ENCODE data around the gene PDILT.
"Not testable (repeated sequence)": the region's sequence is repeated elsewhere in the genome, so short reads cannot be mapped to it uniquely, and the experiment has no call there.

PDILT gene, protein sequence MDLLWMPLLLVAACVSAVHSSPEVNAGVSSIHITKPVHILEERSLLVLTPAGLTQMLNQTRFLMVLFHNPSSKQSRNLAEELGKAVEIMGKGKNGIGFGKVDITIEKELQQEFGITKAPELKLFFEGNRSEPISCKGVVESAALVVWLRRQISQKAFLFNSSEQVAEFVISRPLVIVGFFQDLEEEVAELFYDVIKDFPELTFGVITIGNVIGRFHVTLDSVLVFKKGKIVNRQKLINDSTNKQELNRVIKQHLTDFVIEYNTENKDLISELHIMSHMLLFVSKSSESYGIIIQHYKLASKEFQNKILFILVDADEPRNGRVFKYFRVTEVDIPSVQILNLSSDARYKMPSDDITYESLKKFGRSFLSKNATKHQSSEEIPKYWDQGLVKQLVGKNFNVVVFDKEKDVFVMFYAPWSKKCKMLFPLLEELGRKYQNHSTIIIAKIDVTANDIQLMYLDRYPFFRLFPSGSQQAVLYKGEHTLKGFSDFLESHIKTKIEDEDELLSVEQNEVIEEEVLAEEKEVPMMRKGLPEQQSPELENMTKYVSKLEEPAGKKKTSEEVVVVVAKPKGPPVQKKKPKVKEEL

DNA sequence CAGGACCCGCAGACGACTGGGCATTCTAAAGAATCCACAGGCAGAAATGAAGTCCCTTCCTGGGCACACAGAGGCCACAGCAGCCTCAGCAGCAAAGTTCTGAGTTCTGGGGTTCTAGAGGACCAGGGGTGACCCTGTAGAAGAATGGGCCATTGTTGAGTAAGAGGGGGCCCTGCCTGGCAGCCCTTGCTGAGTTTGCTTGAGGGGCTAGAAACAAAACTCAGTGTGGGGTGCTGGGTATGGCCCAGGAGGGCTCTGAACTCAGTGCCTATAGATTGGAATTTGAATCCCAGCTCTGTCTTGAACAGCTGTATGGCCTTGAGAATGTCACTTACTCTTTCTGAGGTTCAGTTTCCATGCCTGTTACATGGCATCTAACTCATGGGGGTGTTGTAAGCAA is at the start of gene PDILT:
PDILT (minus strand) TSS at position 101 of the 400 bp plus-strand sequence. CDS start 5,437 bp downstream, outside the sequence.
- DNase-seq: no peak

DNA sequence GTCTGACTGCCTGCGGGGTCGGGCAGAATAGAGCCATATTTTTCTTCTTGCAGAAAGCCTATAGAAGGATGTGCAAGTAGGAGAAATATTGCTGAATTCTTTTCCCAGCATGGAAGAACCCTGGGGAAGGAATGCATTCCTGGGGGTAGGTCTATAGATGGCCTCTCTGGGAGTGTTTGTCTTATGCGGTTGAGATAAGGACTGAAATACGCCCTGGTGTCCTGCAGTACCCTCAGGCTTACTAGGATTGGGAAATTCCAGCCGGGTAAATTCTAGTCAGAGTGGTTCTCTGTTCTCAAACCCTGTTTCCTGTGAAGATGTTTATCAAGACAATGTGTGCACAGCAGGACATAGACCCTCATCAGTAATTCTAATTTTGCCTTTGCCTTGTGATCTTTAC is 49.1 kb upstream of the PDILT start:
- not testable (repeated sequence) for DNase-seq

DNA sequence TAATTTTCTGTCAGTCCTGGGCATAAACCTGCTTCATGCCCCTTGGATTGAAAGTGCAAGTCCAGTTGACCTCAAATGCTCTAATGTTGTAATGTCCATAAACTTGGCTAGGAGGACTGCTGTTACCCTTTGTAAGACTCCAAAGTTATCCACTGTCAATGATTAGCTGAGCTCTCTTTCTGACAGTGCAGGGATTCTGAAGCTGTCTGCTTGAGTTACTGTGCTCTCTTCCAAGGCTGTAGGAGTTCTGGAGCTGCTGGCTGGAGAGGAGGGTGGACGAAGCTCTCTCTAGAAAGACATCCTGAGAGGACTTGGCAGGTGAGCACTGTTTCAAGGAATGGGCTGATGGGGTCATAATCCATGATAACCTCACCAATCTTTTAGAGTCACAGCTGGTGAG is 46.8 kb upstream of the PDILT start, which contains the start of gene ACSM2A:
ACSM2A (plus strand) TSS at position 158 of the 400 bp plus-strand sequence. CDS start 8,594 bp downstream, outside the sequence.
- DNase-seq: not testable (repeated sequence)

DNA sequence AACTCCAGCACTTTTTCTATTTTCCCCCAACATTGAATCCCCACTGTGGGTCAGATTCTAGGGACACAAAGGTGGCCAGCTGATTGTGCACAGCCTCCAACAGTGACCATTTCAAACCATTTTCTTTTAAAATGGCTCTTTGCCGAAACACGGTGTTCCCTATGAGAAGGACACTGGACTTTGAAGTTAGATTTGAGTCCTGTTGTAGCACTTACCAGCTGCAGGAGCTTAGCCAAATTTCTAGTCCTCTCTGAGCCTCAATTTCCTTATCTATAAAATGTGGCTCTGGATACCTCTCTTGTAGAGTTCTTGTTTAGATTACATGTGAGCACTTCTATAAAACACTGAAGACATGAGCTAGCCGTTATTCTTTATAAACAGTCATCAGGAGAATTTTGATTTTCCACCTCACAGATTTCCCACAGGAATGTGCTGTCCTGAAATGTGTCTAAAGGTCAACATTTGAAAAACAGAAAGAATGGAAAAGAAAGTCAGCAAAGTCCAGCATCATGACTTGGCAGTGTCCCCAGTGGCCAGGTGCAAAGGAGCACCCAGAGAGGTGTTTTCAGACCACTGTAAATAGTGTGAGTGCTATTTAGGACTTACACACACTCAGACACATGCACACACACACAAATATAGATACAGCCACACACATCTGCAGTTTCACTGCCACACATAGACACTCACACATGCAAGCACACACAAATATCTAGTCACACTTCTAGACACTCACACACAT is 42.3 kb upstream of the PDILT start:
- DNase-seq: not testable (repeated sequence)

DNA sequence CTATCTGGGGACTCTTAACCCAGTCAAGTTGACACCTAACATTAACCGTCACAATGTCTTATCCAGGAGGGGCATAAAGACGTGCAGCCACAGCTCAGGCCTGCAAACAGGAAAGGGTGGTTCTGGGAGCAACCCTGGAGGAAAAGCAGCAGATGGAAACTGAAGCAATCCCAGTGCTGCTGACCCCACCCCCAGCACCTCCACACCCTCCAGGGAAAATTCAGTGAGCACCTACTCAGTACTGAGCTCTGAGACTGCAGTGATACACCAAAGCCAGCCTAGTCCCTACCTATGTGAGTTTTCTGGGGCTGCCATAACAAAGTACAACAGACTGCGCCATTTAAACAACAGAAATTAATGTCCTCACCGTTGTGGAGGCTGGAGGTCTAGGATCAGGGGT is 37.3 kb upstream of the PDILT start:
- not testable (repeated sequence) for DNase-seq

DNA sequence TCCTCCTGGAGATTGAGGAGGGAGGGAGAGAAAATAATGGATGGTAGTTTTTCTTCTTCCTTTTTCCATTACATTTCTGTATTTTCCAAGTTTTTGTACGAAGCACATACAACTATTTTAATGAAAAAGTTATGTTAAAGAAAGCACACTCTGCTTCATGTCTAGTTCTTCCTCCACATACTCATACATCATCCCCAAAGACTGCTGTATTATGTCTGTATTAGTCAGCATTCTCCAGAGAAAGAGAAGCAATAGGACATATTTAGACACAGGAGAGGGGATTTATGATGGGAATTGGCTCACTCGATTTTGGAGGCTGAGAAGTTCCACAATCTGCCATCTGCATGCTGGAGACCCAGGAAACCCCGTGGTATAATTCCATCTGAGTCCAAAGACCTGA is 36.7 kb upstream of the PDILT start:
- DNase-seq: no peak

DNA sequence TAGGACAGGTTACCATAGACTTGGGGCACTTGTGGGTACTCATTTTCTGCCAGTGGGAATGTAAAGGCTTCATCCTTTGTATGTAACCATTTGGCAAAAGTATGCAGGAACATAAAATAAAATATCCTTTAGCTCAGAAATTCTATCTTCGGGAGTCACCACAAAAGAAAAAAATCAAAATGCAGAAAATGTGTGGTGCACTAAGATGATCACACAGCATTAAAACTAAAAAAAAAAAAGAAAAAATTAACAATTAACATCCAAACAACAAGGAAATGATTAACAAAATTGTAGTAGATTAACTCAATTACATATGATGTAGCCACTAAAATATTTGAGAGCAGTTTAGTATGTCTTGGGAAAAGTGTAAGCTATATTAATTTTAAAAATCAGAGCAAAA is 36.2 kb upstream of the PDILT start:
- not testable (repeated sequence) for DNase-seq

DNA sequence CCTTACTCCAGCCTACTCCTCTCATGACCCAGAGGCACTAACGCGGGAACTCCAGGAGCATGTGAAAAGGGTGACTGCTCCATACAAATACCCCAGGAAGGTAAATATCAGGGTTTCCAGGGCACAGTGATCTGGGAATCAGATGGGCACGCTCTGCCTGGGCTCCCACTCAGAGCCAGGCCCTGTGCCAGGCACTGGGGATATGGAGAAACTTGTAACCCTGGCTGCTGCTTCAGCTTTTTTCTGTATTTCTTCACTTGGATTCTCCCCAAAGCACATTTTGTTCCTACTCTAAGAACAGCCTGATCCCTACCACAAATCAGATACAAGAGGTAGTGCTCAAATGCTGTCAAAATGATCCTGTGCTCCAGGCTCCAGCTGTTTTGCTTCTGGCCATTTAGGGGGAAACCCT is 35.3 kb upstream of the PDILT start:
- not testable (repeated sequence) for DNase-seq

DNA sequence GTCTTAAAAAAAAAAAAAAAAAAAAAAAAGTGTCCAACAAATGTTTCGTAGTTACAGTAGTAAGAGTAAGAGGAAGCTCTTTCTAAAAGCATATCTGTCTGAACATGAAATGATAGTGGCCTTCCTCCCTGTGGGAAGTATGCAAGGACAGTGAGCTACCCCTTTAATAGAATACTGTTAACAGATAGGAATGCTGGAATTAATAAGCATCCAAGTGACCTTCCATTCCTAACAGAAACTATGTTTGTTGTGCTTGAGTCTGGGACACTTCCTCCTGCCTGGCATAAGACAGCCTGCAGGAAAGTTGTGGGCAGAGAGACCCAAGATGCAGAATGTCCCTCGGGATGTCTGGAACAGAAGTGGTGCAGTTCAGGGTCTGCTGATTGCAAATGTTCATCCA is 34.4 kb upstream of the PDILT start:
- not testable (repeated sequence) for DNase-seq

DNA sequence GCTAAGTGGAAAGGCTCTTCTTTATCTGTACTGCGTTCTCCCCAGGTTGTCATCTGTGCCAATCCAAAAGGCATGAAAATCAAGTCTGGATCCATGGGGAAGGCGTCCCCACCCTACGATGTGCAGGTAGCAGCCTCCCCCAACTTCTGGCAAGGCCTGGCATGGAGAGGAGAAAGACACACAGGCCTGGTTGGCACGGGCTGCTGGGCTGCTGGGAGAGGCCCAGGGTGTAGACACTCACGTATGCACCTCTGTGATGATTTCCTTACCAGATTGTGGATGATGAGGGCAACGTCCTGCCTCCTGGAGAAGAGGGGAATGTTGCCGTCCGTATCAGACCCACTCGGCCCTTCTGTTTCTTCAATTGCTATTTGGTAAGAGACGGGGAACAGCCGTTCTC is 26.4 kb upstream of the PDILT start:
- no peak for DNase-seq

DNA sequence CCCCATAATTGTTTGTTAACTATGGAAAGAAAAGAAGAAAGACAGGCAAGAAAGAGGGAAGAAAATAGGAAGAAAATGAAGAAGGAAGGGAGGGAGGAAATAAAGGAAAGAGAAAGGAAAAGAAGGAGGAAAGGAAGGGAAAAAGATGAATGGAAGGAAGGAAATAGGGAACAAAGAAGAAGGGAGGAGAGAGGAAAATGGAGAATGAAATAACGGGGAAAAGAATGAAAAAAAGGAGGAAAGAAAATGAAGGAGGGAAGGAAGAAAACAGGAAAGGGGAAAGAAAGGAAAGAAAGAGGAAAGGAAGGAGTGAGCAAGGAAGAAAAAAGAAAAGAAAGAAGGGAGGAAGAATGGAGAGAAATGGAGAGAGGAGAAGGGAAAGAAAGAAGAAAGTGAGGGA is 25.9 kb upstream of the PDILT start:
- not testable (repeated sequence) for DNase-seq

DNA sequence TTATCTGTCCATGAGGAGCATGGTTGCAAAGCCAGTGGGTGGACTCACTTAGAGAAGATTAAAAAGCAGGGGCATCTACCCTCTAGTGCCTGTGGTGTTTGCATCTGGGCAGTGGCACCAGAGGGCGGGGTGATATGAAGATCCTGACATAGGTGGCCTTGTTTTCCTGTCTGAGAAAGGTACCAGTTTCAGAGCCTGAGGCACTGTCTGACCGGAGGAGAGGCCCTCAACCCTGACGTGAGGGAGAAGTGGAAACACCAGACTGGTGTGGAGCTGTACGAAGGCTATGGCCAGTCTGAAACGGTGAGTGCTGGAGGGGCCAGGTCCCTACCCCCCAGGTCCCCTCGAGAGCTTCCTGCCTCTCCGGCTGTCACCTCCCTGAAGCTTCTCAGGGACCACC is 25.0 kb upstream of the PDILT start:
- DNase-seq: not testable (repeated sequence)

DNA sequence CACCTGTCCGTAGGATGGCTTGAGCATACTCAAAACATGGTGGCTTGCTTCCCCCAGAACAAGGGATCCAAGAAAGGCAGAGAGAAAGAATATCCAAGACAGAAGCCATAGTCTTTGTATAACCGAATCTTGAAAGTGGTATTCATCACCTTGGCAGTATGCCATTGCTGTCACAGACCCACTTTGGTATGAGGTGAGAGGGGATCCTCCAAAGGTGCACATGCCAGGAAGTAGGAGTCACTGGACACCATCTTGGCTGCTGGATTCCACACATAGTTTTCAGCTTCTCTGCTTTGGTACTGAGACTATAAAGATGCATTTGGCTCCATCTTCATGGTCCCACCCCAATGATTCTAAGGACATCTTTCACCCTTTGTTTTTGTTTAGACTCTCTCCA is 22.9 kb upstream of the PDILT start:
- DNase-seq: not testable (repeated sequence)

DNA sequence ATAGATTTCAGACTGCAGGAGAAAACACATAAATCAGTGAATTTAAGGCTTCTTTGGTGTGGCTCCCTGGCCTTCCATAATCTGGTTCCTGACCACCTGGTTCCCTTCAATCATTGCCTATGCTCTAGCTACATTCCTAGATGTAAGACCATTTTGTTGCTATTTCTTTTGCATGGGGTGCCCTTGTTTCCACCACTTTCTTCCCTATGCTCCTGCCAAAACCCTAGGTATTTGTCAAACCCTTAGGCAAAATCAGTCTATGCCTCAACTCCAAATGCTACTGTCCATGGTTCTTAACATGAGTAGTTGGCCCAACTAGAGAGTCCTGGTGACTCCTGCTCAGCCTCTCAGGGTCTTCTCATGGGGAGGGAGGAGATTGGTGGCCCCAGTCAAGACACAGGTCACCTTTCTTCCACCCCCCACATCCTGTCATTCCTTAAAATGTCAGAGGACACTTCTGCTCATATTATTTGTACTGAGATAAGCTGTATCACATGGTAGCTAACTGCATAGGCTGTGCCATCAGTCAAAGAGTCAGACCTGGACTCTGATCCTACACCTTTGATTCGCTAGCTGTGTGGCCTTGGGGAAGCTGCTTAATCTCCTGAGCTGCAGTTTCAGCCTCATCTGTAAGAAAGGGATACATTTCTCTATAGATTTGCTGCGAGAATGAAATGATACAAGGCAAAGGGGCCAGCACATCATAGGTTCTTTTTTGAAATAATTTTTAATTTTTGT is 19.8 kb upstream of the PDILT start:
- DNase-seq: no peak

DNA sequence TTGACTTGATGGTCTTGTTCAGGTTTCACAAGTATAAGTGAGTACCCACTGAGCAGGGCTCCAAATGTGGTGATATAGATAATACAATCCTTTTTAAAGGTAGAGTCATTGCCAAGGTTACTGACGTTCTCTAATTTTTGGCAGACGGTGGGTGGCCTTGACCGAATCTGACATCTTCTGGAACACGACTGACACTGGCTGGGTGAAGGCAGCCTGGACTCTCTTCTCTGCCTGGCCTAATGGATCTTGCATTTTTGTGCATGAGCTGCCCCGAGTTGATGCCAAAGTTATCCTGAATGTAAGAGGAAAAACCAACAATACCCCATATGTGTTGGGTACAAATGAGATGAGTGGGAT is 19.2 kb upstream of the PDILT start:
- DNase-seq: not testable (repeated sequence)

DNA sequence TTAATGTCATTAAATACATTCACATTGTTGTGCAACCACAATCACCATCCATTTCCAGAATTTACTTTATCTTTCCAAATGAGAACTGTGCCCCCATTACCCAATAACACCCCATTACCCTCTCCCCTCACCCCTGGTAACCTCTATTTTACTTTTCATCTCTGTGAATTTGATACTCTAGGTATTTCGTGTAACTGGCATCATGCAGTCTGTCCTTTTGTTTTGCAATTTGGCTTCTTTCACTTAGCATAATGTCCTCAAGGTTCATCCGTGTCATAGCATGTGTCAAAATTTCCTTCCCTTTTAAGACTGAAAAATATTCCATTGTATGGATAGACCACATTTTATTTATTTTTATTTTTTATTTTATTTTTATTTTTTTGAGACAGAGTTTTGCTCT is 17.2 kb upstream of the PDILT start:
- DNase-seq: not testable (repeated sequence)

DNA sequence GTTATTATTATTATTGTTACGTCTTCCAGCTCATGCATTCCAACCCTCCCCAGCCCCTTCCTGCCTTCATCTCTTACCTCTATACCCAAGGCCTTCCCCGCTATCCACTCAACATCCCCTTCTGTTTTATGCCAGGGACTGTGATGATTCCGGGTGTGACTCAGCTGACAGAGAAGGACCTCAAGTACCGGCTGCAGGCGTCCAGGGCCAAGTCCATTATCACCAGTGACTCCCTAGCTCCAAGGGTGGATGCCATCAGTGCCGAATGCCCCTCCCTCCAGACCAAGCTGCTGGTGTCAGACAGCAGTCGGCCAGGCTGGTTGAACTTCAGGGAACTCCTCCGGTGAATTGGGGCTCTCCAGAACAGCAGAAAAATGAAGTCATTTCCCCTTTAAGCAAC is 14.6 kb upstream of the PDILT start:
- not testable (repeated sequence) for DNase-seq

DNA sequence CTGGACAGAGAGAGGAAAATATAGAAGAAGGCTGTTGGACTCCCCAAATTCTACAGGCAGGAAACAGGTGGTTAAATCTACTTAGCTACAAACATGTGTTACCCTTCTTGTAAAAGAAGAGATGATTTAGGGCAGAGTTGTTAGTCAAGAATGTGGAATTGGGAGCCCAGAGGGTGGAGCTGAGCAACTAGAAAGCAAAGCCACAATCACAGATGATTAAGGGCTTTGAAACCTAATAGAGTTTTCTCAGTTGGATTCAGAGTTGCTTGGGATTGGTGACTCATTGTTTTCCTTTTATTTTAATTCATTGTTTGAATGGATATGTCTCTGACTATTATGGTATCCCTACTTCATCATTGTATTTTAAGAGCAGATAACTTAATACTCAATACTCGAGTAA is 11.0 kb upstream of the PDILT start:
- DNase-seq: no peak

DNA sequence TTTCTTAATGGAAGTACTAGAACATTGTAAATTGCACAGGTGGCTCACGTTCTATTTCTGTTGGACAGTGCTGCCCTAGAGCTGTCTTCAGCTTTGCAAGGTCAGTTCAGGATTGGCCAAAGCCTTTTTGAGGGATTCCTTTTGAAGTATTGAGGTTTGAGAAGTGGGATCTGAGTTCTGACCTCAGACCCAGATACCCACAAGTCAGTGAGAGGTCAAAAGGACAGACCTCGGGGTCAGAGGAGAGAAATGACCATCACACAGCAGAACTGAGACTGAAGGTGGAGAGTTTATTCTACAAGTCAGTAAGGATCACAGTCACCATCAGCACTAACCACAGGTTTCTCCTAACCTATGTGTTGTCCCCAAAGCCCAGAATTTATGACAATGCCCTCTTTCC is 6.5 kb upstream of the PDILT start:
- DNase-seq: no peak

DNA sequence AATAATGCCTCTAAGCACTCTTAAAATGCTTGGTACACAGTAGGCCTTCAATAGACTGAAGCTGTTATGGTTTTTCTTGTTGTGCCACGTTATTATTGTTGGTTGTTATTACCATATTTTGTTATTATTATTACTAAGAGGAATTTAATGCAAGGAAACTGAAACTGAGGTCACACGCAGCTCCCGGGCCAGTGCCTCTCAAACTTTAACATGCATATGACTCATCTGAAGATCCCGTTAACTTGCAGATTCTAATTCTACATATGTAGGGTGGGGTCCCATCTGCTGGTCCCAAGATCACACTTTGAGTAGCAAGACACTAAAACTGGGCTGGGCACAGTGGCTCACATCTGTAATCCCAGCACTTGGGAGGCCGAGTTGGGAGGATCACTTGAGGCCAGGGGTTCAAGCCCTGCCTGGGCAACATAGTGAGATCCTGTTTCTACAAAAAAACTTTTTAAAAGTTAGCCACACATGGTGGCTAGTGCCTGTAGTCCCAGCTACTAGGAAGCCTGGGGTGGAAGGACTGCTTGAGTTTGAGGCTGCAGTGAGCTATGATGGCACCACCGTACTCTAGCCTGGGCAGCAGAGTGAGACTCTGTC is 5.7 kb upstream of the PDILT start:
- no peak for DNase-seq

DNA sequence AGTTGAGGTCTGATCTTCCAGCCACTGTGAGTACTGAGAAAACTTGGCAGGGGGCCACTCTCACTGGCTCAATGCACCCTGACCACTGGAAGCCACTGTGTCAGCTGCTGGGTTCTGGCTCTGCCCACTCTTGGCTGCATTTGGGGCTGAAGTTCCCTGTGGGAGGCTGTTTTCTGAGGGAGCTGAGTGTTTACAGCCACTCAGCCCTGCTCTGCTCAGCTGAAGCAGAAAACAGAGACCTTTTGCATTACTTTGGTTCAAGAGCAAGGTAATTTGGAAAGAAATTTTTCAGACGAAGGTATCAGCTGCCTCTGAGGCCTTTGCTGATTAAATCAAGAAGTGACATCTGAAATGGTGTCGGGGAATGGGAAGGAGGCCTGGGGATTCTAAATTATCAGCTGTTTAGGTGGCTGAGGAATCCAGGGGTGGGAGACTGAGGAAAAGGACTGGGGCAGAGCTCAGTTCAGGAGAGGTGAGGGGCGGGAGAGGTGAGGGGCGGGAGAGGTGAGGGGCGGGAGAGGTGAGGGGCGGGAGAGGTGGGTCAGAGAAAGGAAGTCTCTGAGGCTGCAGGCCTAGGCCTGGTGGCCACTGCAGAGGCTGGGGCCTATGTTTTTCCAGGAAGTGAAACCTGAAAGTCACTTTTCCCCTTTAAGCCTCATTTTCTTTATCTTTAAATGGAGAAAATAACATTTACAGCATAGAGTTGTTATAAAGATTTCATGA is 5.0 kb upstream of the PDILT start, which contains the start of gene ACSM5:
ACSM5 (plus strand) TSS at position 137 of the 723 bp plus-strand sequence. CDS start 1,951 bp downstream, outside the sequence.
- peak; percentile 83 for DNase-seq

DNA sequence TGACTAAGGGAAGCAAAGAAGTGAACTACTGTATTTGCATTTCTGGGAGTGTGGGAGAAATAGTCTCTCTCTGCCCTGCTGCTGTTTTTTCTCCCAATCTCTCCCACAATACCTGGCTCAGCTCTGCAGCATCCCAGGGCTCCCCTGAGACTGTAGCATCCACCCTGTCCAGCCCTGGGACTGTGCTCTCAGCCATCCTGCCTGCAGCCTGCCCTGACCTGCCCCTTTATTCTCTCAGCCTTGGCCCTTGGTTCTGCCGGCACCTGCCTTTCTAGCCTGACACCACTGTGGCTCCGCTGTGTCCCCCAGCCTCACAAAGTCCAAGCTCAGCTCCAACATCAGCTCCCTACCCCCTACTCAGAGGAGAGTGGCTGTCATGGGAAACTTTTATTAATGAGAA is 1.9 kb downstream of the PDILT start:
- DNase-seq: no peak

All from NCI-H1092 (cell line).